ENCODE data around the gene SLC15A3.

DNA sequence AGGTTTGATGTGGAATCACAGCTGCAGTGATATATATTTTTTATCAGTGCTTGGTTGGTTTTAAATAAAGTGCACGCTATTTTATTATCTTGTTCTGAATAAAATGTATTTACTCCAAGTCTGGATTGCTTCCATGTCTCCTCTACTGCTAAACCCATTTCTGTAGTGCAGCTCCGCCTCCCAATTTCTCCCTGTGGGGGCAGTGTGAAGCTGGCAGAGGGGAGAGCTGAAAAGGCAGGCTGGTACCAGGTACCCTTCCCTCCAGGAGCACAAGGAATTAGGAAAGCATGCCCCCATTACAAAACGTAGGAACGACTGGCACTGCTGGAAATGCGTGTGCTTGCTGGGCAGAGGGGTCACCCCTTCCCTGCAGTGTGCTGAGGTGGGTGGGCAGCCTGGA lies 28.6 kb downstream of the SLC15A3 start:
- TF ChIP-seq POLR2A (IDR thresholded peaks at IDR 0.05) (no peak), POLR2AphosphoS5 (IDR thresholded peaks at IDR 0.05) (no peak)
- TF ChIP-seq, protein P1, sequence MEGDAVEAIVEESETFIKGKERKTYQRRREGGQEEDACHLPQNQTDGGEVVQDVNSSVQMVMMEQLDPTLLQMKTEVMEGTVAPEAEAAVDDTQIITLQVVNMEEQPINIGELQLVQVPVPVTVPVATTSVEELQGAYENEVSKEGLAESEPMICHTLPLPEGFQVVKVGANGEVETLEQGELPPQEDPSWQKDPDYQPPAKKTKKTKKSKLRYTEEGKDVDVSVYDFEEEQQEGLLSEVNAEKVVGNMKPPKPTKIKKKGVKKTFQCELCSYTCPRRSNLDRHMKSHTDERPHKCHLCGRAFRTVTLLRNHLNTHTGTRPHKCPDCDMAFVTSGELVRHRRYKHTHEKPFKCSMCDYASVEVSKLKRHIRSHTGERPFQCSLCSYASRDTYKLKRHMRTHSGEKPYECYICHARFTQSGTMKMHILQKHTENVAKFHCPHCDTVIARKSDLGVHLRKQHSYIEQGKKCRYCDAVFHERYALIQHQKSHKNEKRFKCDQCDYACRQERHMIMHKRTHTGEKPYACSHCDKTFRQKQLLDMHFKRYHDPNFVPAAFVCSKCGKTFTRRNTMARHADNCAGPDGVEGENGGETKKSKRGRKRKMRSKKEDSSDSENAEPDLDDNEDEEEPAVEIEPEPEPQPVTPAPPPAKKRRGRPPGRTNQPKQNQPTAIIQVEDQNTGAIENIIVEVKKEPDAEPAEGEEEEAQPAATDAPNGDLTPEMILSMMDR (IDR thresholded peaks at IDR 0.05), result no peak
